ENCODE data around the gene GIPR.

DNA sequence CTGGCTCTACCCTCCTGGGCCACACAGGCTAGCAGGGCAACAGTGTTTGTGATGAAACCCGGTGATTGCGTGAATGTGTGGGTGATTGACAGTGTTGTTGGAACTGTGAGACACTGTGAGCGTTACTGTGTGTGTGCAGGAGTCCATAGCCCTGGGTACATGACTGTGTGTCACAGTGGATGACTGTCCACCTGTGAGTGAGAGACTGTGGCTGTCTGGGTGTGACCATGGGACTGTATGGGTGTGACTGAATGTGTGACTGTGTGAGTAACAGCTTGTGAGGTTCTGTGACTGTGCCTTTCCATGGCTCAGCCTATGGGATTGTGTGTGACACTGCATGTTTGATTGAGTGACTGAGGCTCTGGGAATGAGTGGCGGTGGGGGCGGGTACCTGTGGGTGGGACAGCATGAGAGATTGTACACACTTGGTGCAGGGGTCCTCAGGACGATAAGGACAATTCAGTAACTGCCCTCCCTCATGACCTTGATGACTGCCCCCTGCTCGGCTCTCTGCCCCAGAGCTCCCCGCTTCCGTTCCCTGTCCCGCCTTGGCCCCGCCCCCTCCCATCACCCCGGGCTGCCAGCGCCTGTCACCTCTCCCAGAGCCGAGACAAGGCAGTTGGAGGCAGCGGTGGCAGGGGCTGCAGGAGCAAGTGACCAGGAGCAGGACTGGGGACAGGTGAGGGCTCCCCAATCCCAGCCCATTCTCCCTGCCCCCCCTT lies at the start of gene GIPR:
- TF ChIP-seq MYC (IDR thresholded peaks at IDR 0.05; ENCODE audit: low read depth, low read length): no peak
- TF ChIP-seq, protein P1, sequence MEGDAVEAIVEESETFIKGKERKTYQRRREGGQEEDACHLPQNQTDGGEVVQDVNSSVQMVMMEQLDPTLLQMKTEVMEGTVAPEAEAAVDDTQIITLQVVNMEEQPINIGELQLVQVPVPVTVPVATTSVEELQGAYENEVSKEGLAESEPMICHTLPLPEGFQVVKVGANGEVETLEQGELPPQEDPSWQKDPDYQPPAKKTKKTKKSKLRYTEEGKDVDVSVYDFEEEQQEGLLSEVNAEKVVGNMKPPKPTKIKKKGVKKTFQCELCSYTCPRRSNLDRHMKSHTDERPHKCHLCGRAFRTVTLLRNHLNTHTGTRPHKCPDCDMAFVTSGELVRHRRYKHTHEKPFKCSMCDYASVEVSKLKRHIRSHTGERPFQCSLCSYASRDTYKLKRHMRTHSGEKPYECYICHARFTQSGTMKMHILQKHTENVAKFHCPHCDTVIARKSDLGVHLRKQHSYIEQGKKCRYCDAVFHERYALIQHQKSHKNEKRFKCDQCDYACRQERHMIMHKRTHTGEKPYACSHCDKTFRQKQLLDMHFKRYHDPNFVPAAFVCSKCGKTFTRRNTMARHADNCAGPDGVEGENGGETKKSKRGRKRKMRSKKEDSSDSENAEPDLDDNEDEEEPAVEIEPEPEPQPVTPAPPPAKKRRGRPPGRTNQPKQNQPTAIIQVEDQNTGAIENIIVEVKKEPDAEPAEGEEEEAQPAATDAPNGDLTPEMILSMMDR (IDR thresholded peaks at IDR 0.05; ENCODE audit: low read depth, low read length): no peak
